HG03095 (cell line): Measurements from ENCODE around the gene TMCC1.

Source experiments
- ATAC-seq: cut with Tn5 transposase; IDR thresholded peaks from one replicate; pipeline ENCODE4 v1.9.1; 2021; ENCODE audit warnings: moderate library complexity; ENCODE audit not compliant: unreplicated experiment

Gene TMCC1

DNA sequence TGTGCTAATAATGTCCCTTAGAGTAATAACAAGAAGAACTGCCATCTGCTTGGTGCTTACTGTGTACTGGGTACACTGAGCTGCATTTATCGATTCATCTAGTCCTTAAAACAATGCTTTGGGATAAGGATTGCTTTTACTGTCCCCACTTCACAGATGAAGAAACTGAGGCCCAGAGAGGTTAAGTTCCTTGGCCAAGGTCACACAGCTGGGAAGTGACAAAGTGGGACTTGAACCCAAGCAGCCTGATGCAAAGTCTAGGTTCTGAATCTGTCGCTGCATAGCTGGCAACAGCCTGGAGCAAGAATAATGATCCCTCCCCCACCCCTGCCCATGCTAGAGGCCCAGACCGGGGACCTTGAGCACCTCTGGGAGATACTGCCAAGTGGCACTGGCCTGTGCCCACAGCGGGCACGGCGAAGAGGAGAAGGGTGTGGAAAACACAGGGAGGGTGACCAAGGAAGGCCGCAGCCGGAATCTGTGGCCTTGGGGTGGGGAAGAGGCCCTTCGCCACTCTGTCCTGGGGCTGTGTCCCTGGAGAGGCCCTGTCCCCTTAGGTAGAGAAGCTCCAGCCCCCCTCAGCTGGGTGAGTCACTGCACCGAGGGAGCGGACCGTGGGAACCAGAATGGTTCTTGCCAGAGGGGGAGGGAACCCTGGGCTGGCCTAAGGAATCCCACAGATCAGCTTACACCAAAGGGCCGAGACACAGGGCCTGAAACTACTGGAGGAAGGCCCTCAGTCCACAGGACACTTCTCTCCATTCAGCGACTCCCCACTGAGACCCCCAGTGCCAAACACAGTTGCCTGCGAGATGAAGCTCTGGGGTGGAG is 290.6 kb downstream of the TMCC1 start:
- no peak for ATAC-seq

- no peak for ATAC-seq
Observed at GRCh38 chr3:129602309-129602708, 291.2 kb downstream of the TMCC1 start.

- no peak for ATAC-seq
Observed at GRCh38 chr3:129601713-129602112, 291.8 kb downstream of the TMCC1 start.

DNA sequence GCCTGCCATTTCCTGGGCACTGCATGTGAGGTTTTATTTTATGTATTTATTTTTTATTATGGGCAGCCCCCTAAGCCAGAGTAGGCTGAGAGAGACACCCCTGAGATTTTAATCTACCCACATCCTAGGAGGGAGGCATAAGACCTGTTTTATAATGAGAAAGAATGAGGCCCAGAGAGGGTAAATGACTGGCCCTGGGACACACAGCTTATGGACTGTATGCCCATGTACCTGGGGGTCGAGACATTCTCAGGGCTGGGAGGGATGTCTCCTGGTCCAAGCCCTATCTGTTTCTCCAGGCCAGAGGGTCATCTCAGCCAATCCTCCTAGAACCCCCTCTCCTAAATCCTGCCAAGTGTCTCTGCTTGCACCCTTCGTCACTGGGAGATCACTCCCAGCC is 293.2 kb downstream of the TMCC1 start:
- no peak for ATAC-seq

- ATAC-seq: no peak
Observed at GRCh38 chr3:129599607-129600006, 293.9 kb downstream of the TMCC1 start.

DNA sequence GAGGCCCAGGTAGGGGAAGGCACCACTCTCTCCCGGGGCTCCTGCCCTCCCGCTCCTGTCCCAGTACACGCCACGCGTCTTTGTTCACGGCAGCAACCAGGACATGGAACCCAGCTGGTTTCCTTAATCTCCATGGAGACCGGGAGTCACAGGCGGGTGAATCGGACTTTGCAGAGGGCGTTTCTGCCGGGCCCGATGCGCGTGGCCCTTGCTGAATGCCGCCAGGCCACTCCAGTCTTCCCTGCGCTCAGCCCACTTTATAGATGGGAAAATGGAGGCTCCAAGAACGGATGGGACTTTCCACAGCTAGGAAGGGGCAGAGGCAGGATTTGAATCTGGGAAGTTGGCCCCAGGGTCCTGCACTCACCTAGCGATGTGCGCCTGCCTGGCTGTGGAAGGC is 294.4 kb downstream of the TMCC1 start:
- ATAC-seq: no peak

DNA sequence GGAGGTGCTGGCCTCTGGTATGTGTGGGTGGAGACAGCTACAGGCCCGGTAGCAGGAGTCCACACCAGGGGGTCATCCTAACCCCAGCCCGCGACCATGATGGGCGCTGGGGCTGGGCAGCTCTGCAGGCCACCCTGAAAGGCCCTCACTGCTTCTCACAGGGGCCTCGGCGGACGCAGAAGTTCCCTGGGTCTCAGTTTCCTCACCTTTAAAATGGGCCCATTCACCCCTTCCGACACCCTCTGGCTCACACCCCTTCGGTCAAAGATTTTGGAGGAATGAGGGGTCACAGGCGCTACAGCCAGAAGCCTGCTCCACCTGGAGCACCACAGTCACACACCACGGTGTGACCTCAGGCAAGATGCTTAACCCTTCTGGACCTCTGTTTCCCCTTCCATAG is 295.0 kb downstream of the TMCC1 start:
- ATAC-seq: no peak

- ATAC-seq: no peak
Observed at GRCh38 chr3:129598000-129598381, 295.5 kb downstream of the TMCC1 start.
